WERI-Rb-1 (cell line): ENCODE data around the gene GRIK4.
"Not testable (repeated sequence)": the region's sequence is repeated elsewhere in the genome, so short reads cannot be mapped to it uniquely, and the experiment has no call there.

ENCODE experiments used
- DNase-seq: peaks from one replicate; pipeline ENCODE4 v3.0.0-alpha.2; 2020
- H3K27ac ChIP-seq: fragments of 250-450 bp; sonication (Bioruptor Pico); 2 replicates; pipeline ENCODE4 v1.5.1; 2020; ENCODE audit warnings: mild to moderate bottlenecking, moderate library complexity
- H3K27me3 ChIP-seq: fragments of 250-450 bp; sonication (Bioruptor Pico); 2 replicates; pipeline ENCODE4 v1.5.1; 2021; ENCODE audit warnings: mild to moderate bottlenecking, low read depth, moderate library complexity; ENCODE audit not compliant: insufficient read depth, severe bottlenecking
- H3K36me3 ChIP-seq: fragments of 250-450 bp; sonication (Bioruptor Pico); 2 replicates; pipeline ENCODE4 v1.5.1; 2020; ENCODE audit warnings: mild to moderate bottlenecking, moderate library complexity
- H3K4me3 ChIP-seq: 2 replicates; pipeline ENCODE4 v1.5.1; 2011; ENCODE audit warnings: low read depth, mild to moderate bottlenecking, control low read depth, low read length
- H3K9me3 ChIP-seq: fragments of 250-450 bp; sonication (Bioruptor Pico); 2 replicates; pipeline ENCODE4 v1.5.1; 2021; ENCODE audit warnings: mild to moderate bottlenecking, moderate library complexity; ENCODE audit not compliant: severe bottlenecking
- TF ChIP-seq, protein P1 (sequence below): IDR thresholded peaks from 2 replicates; pipeline ENCODE4 v1.5.1; 2011; ENCODE audit warnings: low read depth, mild to moderate bottlenecking, control low read depth, inconsistent platforms, low read length

The GRIK4 gene

DNA sequence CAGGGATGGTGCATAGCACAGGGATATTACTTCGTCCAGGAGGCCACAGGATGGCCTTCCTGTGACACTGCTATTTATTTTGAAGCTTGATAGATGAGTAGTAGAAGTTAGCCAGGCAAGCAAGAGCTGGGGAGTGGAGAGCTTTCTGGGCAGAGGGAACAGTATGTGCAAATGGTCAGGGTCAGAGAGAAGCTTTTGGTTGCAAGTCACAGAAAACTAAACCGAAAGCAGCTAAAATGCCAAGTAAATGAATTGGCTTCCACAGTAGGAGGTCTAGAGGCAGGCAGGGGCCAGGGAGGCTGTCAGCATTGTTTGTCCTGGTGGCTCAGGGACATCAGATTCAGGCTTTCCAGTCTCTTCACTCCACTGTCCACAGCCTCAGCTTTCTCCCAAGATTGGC, 247.5 kb downstream of the GRIK4 start:
- Histone ChIP-seq H3K36me3 (no peaks in the 10 kb centered on the region), H3K9me3 (no peaks in the 10 kb centered on the region), H3K27me3 (no peaks in the 10 kb centered on the region), H3K4me3 (no peak overlapping the region), H3K27ac (no peak overlapping the region)
- no peak for DNase-seq
- TF ChIP-seq, protein P1, sequence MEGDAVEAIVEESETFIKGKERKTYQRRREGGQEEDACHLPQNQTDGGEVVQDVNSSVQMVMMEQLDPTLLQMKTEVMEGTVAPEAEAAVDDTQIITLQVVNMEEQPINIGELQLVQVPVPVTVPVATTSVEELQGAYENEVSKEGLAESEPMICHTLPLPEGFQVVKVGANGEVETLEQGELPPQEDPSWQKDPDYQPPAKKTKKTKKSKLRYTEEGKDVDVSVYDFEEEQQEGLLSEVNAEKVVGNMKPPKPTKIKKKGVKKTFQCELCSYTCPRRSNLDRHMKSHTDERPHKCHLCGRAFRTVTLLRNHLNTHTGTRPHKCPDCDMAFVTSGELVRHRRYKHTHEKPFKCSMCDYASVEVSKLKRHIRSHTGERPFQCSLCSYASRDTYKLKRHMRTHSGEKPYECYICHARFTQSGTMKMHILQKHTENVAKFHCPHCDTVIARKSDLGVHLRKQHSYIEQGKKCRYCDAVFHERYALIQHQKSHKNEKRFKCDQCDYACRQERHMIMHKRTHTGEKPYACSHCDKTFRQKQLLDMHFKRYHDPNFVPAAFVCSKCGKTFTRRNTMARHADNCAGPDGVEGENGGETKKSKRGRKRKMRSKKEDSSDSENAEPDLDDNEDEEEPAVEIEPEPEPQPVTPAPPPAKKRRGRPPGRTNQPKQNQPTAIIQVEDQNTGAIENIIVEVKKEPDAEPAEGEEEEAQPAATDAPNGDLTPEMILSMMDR, result no peak

GRCh38 chr11:120765710-120766109, 254.2 kb downstream of the GRIK4 start:
- H3K9me3 ChIP-seq, H3K27me3 ChIP-seq, H3K4me3 ChIP-seq, H3K36me3 ChIP-seq, H3K27ac ChIP-seq, DNase-seq: not testable (repeated sequence)

GRCh38 chr11:120766318-120766717, 254.8 kb downstream of the GRIK4 start:
- no peak for DNase-seq
- no peaks in the 10 kb centered on the region for H3K27me3 ChIP-seq
- H3K36me3 ChIP-seq, result no peaks in the 10 kb centered on the region
- no peak overlapping the region for H3K27ac ChIP-seq
- H3K9me3 ChIP-seq, result peaks cover 3% of the 10 kb centered on the region
- TF ChIP-seq, protein P1, result no peak
- no peak overlapping the region for H3K4me3 ChIP-seq

DNA sequence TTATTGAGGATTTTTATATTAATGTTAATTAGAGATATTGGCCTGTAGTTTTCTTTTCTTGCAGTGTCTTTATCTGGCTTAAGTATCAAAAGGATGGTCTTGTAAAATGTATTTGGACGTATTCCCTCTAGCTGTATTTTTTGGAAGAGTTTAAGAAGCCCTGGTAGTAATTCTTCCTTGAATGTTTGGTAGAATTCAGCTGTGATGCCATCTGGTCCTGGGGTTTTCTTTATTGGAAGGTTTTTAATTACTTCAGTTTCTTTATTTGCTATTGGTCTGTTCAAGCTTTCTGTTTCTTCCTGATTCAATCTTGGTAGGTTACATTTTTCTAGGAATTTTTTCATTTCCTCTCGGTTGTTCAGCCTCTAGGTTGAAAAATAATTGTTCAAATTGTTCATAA, 257.4 kb downstream of the GRIK4 start:
- H3K36me3 ChIP-seq, result no peaks in the 10 kb centered on the region
- H3K9me3 ChIP-seq, result peaks cover 3% of the 10 kb centered on the region
- no peak for DNase-seq
- H3K27ac ChIP-seq, result no peak overlapping the region
- no peak overlapping the region for H3K4me3 ChIP-seq
- no peaks in the 10 kb centered on the region for H3K27me3 ChIP-seq
- TF ChIP-seq, protein P1, result no peak

DNA sequence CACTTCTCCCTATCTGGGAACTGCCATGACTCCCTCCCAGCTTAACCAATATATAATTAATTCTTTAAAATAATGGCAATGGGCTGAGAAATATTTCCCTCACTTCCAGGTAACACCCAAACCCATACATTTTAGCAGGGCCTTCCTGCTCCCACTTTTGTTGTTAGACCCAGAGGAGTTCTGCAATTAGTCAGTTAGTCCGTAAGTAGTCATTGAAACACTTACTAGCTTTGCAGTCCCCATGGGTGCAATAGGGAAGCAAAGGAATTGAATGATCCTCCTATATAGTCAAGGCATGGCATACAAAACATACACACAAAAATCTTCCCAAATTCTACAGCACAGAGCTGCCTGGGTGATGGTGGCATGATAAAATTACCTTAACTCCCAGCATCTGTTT, 258.4 kb downstream of the GRIK4 start:
- TF ChIP-seq, protein P1, result no peak
- H3K36me3 ChIP-seq, result no peaks in the 10 kb centered on the region
- no peaks in the 10 kb centered on the region for H3K27me3 ChIP-seq

DNA sequence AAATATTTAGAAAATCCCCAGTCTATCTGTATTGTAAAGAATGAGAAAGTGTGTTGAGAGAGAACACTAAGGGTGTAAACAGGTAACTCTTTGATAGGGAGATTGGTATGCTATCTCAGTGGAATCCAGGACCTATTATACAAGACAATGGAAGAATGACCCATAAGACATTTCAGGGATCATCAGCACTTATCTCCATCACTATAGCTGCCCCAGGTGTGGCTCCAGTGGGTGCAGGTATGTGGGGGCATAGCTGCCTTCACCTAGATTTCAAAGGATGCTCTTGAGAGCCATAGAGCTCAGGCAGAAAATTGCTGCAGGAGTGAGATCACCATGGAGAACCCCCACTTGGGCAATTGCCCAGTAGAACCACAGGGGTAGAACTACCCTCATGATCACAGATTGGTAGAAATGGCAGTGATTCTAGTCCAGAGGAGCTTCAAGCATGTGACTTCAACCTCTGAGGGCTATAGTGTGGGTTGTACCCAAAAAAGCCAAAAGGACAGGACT, 260.1 kb downstream of the GRIK4 start:
- no peaks in the 10 kb centered on the region for H3K27me3 ChIP-seq
- TF ChIP-seq, protein P1, result no peak
- no peaks in the 10 kb centered on the region for H3K36me3 ChIP-seq
- H3K4me3 ChIP-seq, result no peak overlapping the region
- H3K9me3 ChIP-seq, result peaks cover 3% of the 10 kb centered on the region
- no peak for DNase-seq
- H3K27ac ChIP-seq, result no peak overlapping the region

More for the DNA sequence above, 258.4 kb downstream of the GRIK4 start:
- H3K27ac ChIP-seq, result no peak overlapping the region
- no peak overlapping the region for H3K4me3 ChIP-seq
- no peak for DNase-seq
- peaks cover 3% of the 10 kb centered on the region for H3K9me3 ChIP-seq
